A549 (cell line): Measurements from ENCODE around the gene PM20D2. TPM values are rescaled to one million over a fixed set of nuclear protein-coding genes. Genes with fewer than 3 reads are reported as not detected.
A peak's percentile ranks its signal among the peaks of the same experiment; 100 is the strongest.

ENCODE experiments used
- ATAC-seq, 2 experiments: fragments of 200-7000 bp in 1 of 2; fragments of >200 bp in 1 of 2; cut with Nextera tagmentation in 1 of 2; cut with Tn5 transposase in 1 of 2; 3 replicates each; pipeline versions ENCODE4 v1.8.0 to v1.9.1; 2018 to 2020; ENCODE audit warnings: mild to moderate bottlenecking in 1 of 2, moderate library complexity in 1 of 2
- CTCF ChIA-PET: fragments of 300-600 bp; sonication (Branson Sonifier 250); formaldehyde crosslinking; extraction: SDS; loops from one replicate; lab custom pipeline; 2021; ENCODE audit warnings: antibody characterized with exemption, inconsistent platforms; lab: Yijun Ruan, JAX
- POLR2A ChIA-PET: fragments of 350-600 bp; formaldehyde crosslinking; extraction: SDS; loops from one replicate; lab custom pipeline; 2021; ENCODE audit warnings: antibody characterized with exemption, inconsistent platforms; lab: Yijun Ruan, JAX
- DNase-seq, 2 experiments: peaks; one replicate each; pipeline versions ENCODE4 v3.0.0 to v3.0.0-alpha.2; 2011 to 2016; ENCODE audit warnings: low read depth in 1 of 2, low spot score in 1 of 2
- FAIRE-seq: peaks from 2 replicates; lab custom pipeline; 2011; peaks lifted over from hg19 to GRCh38; lab: Jason Lieb, UNC
- H3K27ac ChIP-seq, 2 experiments: fragments of >200 bp; sonication (Bioruptor Twin); formaldehyde crosslinking; 3 replicates each; pipeline ENCODE4 v1.5.1; 2016 to 2017
- H3K4me1 ChIP-seq: fragments of >200 bp; sonication (Bioruptor Twin); formaldehyde crosslinking; 3 replicates; pipeline ENCODE4 v1.6.1; 2016
- H3K4me2 ChIP-seq: fragments of >200 bp; sonication (Bioruptor Twin); formaldehyde crosslinking; 3 replicates; pipeline ENCODE4 v1.6.1; 2016
- H3K4me3 ChIP-seq: fragments of >200 bp; sonication (Bioruptor Twin); formaldehyde crosslinking; 3 replicates; pipeline ENCODE4 v1.5.1; 2016
- H3K9me3 ChIP-seq: fragments of >200 bp; sonication (Bioruptor Twin); formaldehyde crosslinking; 3 replicates; pipeline ENCODE4 v1.6.1; 2016
- CBX2 ChIP-seq: fragments of 200-600 bp; sonication (generic); IDR thresholded peaks from 2 replicates; pipeline ENCODE4 v1.6.1; 2016; ENCODE audit warnings: low read depth, mild to moderate bottlenecking, borderline replicate concordance
- CHD2 ChIP-seq: fragments of 150-350 bp; IDR thresholded peaks from 2 replicates; pipeline ENCODE4 v1.6.1; 2014; ENCODE audit warnings: low read length; ENCODE audit not compliant: partially characterized antibody
- EHMT2 ChIP-seq: fragments of 200-600 bp; sonication (generic); IDR thresholded peaks from 2 replicates; pipeline ENCODE4 v1.6.1; 2016; ENCODE audit warnings: antibody characterized with exemption, low read depth, mild to moderate bottlenecking, moderate library complexity
- FOXS1 ChIP-seq: fragments of 250-450 bp; sonication (Bioruptor Pico); IDR thresholded peaks from 2 replicates; pipeline ENCODE4 v1.5.0; 2020; ENCODE audit warnings: mild to moderate bottlenecking, moderate library complexity
- HEYL ChIP-seq: fragments of 250-450 bp; sonication (Bioruptor Pico); IDR thresholded peaks from 2 replicates; pipeline ENCODE4 v1.8.0; 2021; ENCODE audit warnings: mild to moderate bottlenecking, moderate library complexity
- HOXA7 ChIP-seq: fragments of 250-450 bp; sonication (Bioruptor Pico); IDR thresholded peaks from 2 replicates; pipeline ENCODE4 v1.5.0; 2020; ENCODE audit warnings: mild to moderate bottlenecking, moderate library complexity
- HOXB13 ChIP-seq: fragments of 250-450 bp; sonication (Bioruptor Pico); IDR thresholded peaks from 2 replicates; pipeline ENCODE4 v1.5.0; 2020; ENCODE audit warnings: low read depth, mild to moderate bottlenecking, moderate library complexity
- JUNB ChIP-seq: fragments of >200 bp; sonication (Bioruptor Twin); formaldehyde crosslinking; IDR thresholded peaks from 2 replicates; pipeline ENCODE4 v1.6.1; 2016
- KDM5A ChIP-seq: fragments of 200-600 bp; sonication (generic); IDR thresholded peaks from 2 replicates; pipeline ENCODE4 v1.6.1; 2016; ENCODE audit warnings: antibody characterized with exemption, mild to moderate bottlenecking
- MAZ ChIP-seq: fragments of 150-350 bp; IDR thresholded peaks from 2 replicates; pipeline ENCODE4 v1.6.1; 2014; ENCODE audit warnings: antibody characterized with exemption, low read depth, low read length, borderline replicate concordance
- MYC ChIP-seq: IDR thresholded peaks from 2 replicates; pipeline ENCODE4 v1.6.1; 2012; ENCODE audit warnings: mild to moderate bottlenecking, inconsistent platforms, low read length, improper control_type of control experiment, borderline replicate concordance
- NFE2L2 ChIP-seq: fragments of 150-350 bp; conservative IDR thresholded peaks from 2 replicates; pipeline ENCODE4 v1.6.1; 2014; ENCODE audit warnings: low read length
- PHF8 ChIP-seq: fragments of 200-600 bp; sonication (generic); IDR thresholded peaks from 2 replicates; pipeline ENCODE4 v1.6.1; 2016; ENCODE audit warnings: low read depth, mild to moderate bottlenecking, antibody characterized with exemption, moderate library complexity, borderline replicate concordance
- SMC3 ChIP-seq: fragments of >200 bp; sonication (Bioruptor Twin); formaldehyde crosslinking; IDR thresholded peaks from 3 replicates; pipeline ENCODE4 v1.6.1; 2018; ENCODE audit warnings: inconsistent platforms
- TP53 ChIP-seq: fragments of 250-450 bp; sonication (Bioruptor Pico); IDR thresholded peaks from 2 replicates; pipeline ENCODE4 v1.5.0; 2021; ENCODE audit warnings: mild to moderate bottlenecking, moderate library complexity
- ZFP36 ChIP-seq: fragments of 450-650 bp; IDR thresholded peaks from 2 replicates; pipeline ENCODE4 v1.6.1; 2014; ENCODE audit warnings: borderline replicate concordance; ENCODE audit not compliant: partially characterized antibody
- WGBS: methylation state at CpG from one replicate; pipeline ENCODE4 v1.1.6; 2017; ENCODE audit errors: missing lambda C conversion rate; 5-methylcytosine and 5-hydroxymethylcytosine counted together
- polyA plus RNA-seq, 4 experiments: library from polyadenylated mRNA; depleted of rRNA in 3 of 4; stranded (reverse); fragments of >200 nt; fragmentation: RNase III in 1 of 4; extraction: RNeasy Plus Mini Kit Qiagen cat#74134 plus additional on column Dnase treatment in 1 of 4; gene quantifications; 2 replicates in 3 of 4; 3 replicates in 1 of 4; pipeline ENCODE4 v1.2.3, GENCODE V29; 2011 to 2017
- TF ChIP-seq, protein P1 (sequence below): fragments of >200 bp; sonication (Bioruptor Twin); formaldehyde crosslinking; IDR thresholded peaks from 2 replicates; pipeline ENCODE4 v1.6.1; 2016
- TF ChIP-seq, protein P2 (sequence below): IDR thresholded peaks from 2 replicates; pipeline ENCODE4 v1.6.1; 2012; ENCODE audit warnings: low read depth, borderline replicate concordance
- TF ChIP-seq, protein P3 (sequence below): fragments of 250-450 bp; sonication (Bioruptor Pico); IDR thresholded peaks from 2 replicates; pipeline ENCODE4 v1.5.0; 2020; ENCODE audit warnings: low read depth, mild to moderate bottlenecking, moderate library complexity

The PM20D2 gene
- polyA plus RNA-seq, 2 of the 4 experiments (the other 2 are of a cell fraction), result 14.7 to 25.4 TPM

DNA sequence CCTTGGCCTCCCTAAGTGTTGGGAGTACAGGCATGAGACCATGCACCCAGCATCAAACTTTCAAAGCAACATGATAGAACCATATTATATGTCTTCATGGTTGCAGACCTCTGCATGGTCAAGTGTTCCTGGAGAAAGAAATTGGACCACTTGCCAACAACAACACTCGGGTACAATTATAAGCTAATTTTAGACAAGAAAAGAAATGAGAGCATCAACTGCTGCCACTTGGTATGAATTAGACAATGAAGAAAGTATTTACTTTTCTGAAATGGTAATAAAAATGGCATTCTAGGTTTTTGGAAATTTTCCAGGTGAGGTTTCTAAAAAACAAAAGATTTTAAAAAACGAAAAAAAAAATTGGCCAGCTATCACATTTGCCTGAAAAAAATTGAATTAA, 7.7 kb upstream of the PM20D2 start:
- no peaks in the 10 kb centered on the region for H3K9me3 ChIP-seq
- H3K4me1 ChIP-seq, result peaks cover 28% of the 10 kb centered on the region
- no peak overlapping the region for H3K4me3 ChIP-seq
- WGBS, result 81% methylated on average over 2 of the region's 2 CpGs
- no peak for ATAC-seq
- no peak overlapping the region for H3K4me2 ChIP-seq
- no peak overlapping the region for H3K27ac ChIP-seq
- CTCF ChIA-PET, result no interaction called here
- POLR2A ChIA-PET, result no interaction called here
- FAIRE-seq, result no peak
- no peak for DNase-seq
- no peak for TF ChIP-seq JUNB
- TF ChIP-seq TP53, result no peak
- no peak for TF ChIP-seq HOXA7 (CRISPR knock-in tag)
- TF ChIP-seq CBX2, result no peak

DNA sequence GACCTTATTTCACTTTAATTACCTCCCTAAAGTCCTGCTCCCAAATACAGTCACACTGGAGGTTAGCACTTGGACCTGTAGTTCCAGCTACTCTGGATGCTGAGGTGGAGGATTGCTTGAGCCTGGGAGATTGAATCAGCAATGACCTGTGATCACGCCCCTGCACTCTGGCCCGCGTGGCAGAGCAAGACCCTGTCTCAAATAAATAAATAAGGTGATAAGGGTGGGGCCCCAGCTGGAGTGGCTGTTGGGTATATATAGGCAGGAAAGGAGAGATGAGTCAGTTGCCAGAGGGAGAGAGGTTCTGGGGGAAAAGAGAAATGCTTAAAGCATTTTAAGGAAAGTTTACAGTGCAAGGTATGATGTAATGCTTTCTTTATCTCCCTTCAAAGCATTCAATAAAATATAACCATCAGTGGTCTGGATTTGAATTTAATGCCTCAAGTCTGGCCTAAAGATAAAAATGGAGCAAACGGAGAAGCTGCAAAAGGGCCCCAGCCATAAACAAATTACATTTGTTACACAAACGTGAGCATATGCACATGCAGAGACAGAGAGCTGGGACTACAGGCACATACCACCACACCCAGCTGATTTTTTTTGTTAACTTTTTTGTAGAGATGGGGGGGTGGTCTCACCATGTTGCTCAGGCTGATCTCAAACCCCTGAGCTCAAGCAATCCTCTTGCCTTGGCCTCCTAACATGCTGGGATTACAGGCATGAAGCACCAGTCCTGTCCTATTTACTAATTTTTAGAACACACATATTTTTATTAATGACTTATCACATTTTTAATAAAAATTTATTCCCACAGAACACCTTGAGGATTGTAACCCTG, 6.1 kb upstream of the PM20D2 start:
- WGBS, result 12% methylated on average over 5 of the region's 5 CpGs
- peak; percentile 50 to 51; a peak in 5 of 6 replicates for ATAC-seq
- Histone ChIP-seq H3K4me2 (peak overlapping the region; percentile 79), H3K27ac (peak overlapping the region; percentile 76 to 77), H3K4me3 (no peak overlapping the region), H3K4me1 (peaks cover 35% of the 10 kb centered on the region), H3K9me3 (no peaks in the 10 kb centered on the region)
- ChIA-PET CTCF (interaction anchor here (0.6 to 3.4 kb wide), 2 partner anchors 17 to 156 kb away, joined by 3 to 10 read pairs; no protein-coding TSS in a partner anchor), POLR2A (no interaction called here)
- TF ChIP-seq ZFP36 (no peak), FOXS1 (no peak)
- FAIRE-seq, result no peak
- no peak for DNase-seq

DNA sequence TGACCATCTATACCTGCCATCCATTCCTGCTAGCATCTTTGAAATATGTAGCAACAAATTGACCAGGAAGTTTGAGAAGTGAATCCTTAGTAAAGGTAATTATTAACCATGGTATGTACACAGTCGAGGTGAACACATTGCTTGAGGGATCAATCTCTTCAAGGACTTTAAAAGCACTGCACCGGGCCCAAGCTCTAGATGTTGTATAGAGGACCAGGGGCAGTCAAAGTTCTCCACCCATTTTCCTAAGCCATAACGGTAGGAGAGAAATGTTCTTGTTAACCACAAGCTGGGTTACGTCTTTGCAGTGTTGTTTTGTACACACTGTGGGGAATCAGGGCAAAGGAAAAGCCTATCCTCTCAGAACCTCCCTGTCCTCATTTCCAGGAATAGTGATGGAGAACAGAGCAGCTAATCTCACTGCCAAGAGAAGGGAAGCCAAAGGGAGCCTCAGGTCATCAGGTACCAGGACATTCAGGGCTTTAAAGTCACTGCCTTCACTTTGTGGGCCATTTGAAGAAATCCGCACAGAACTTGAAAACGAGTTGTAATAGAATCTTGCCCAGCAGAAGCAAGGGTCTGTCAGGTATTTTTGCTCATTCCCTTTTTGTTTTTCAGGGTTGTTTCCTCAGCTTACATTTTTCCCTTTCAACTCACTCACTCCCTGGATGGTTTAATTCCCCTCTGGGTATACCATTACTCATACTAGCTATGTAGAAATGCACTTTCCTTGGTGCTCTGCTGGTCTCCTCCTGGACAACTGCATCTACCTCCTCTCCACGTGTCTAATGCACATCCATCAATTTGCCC, 5.3 kb upstream of the PM20D2 start:
- Histone ChIP-seq H3K4me1 (peaks cover 40% of the 10 kb centered on the region), H3K9me3 (no peaks in the 10 kb centered on the region)
- DNase-seq, result peak in 1 of 2 experiments; percentile 26
- POLR2A ChIA-PET, result no interaction called here
- TF ChIP-seq SMC3 (no peak), NFE2L2 (no peak), HOXA7 (CRISPR knock-in tag) (no peak), KDM5A (no peak), FOXS1 (no peak), MYC (no peak), CHD2 (no peak), HOXB13 (no peak), EHMT2 (no peak), HEYL (CRISPR knock-in tag) (no peak), MAZ (no peak), PHF8 (no peak)
- TF ChIP-seq, protein P1, sequence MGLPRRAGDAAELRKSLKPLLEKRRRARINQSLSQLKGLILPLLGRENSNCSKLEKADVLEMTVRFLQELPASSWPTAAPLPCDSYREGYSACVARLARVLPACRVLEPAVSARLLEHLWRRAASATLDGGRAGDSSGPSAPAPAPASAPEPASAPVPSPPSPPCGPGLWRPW, result no peak
- TF ChIP-seq, protein P2, sequence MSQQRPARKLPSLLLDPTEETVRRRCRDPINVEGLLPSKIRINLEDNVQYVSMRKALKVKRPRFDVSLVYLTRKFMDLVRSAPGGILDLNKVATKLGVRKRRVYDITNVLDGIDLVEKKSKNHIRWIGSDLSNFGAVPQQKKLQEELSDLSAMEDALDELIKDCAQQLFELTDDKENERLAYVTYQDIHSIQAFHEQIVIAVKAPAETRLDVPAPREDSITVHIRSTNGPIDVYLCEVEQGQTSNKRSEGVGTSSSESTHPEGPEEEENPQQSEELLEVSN, result no peak
- TF ChIP-seq, protein P3, sequence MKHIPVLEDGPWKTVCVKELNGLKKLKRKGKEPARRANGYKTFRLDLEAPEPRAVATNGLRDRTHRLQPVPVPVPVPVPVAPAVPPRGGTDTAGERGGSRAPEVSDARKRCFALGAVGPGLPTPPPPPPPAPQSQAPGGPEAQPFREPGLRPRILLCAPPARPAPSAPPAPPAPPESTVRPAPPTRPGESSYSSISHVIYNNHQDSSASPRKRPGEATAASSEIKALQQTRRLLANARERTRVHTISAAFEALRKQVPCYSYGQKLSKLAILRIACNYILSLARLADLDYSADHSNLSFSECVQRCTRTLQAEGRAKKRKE (CRISPR knock-in tag), result no peak
- TF ChIP-seq, all 56 proteins: peak for 0
- Histone ChIP-seq H3K4me3 (no peak overlapping the region), H3K4me2 (peak overlapping the region; percentile 79), H3K27ac (peak overlapping the region; percentile 76 to 77)
- CTCF ChIA-PET, result interaction anchor here (0.8 to 3.4 kb wide), 3 partner anchors 18 to 166 kb away, joined by 3 to 10 read pairs (median 3); no protein-coding TSS in a partner anchor
- FAIRE-seq (no peak), ATAC-seq (peak; percentile 56 to 80; a peak in 4 of 6 replicates)
- WGBS, result 21% methylated on average over 7 of the region's 7 CpGs
